Neural cell (in vitro differentiated cells): Measurements from ENCODE around the gene HS6ST1. TPM values are rescaled to one million over a fixed set of nuclear protein-coding genes. Genes with fewer than 3 reads are reported as not detected.

Source experiments
- H2AFZ ChIP-seq: fragments of 200-600, 300-800 bp; sonication (generic), shearing (Covaris generic); 2 replicates; pipeline ENCODE4 v1.6.0; 2014; ENCODE audit warnings: low read depth, mild to moderate bottlenecking, antibody characterized with exemption, low read length, moderate library complexity
- H3F3A ChIP-seq: fragments of 200-600 bp; shearing (Covaris generic); 2 replicates; pipeline ENCODE4 v1.6.1; 2016; ENCODE audit warnings: mild to moderate bottlenecking, moderate library complexity, mixed read lengths, antibody characterized with exemption, low read length; ENCODE audit not compliant: insufficient read depth, poor library complexity, severe bottlenecking
- H3K27ac ChIP-seq: fragments of 200-600, 300-800 bp; sonication (generic), shearing (Covaris generic); 2 replicates; pipeline ENCODE4 v1.5.1; 2014; ENCODE audit warnings: mild to moderate bottlenecking, low read length, moderate library complexity
- H3K27me3 ChIP-seq: fragments of 300-800, 200-600 bp; sonication (generic), shearing (Covaris generic); 2 replicates; pipeline ENCODE4 v1.6.0; 2014; ENCODE audit warnings: mild to moderate bottlenecking, low read depth, low read length, moderate library complexity; ENCODE audit not compliant: insufficient read depth
- H3K36me3 ChIP-seq: fragments of 300-800, 200-600 bp; sonication (generic), shearing (Covaris generic); 2 replicates; pipeline ENCODE4 v1.5.1; 2014; ENCODE audit warnings: mild to moderate bottlenecking, antibody characterized with exemption, low read length, moderate library complexity; ENCODE audit not compliant: insufficient read depth
- H3K4me2 ChIP-seq: fragments of 300-800, 200-600 bp; sonication (generic), shearing (Covaris generic); 2 replicates; pipeline ENCODE4 v1.6.0; 2014; ENCODE audit warnings: mild to moderate bottlenecking, low read length
- H3K4me3 ChIP-seq: fragments of 300-800, 200-600 bp; sonication (generic), shearing (Covaris generic); 2 replicates; pipeline ENCODE4 v1.5.1; 2014; ENCODE audit warnings: mild to moderate bottlenecking, low read length, moderate library complexity
- H3K79me2 ChIP-seq: fragments of 200-600 bp; shearing (Covaris generic); replicated peaks from 2 replicates; pipeline ENCODE4 v1.6.0; 2014; ENCODE audit warnings: mild to moderate bottlenecking, low read length, moderate library complexity; ENCODE audit not compliant: insufficient read depth
- H3K9ac ChIP-seq: fragments of 300-800, 200-600 bp; sonication (generic), shearing (Covaris generic); 2 replicates; pipeline ENCODE4 v1.6.1; 2016; ENCODE audit warnings: mild to moderate bottlenecking, low read length, mixed read lengths
- H3K9me2 ChIP-seq: fragments of 200-600 bp; shearing (Covaris generic); 2 replicates; pipeline ENCODE4 v1.6.1; 2016; ENCODE audit warnings: mild to moderate bottlenecking, low read length, mixed read lengths; ENCODE audit not compliant: insufficient read depth
- H3K9me3 ChIP-seq: fragments of 200-600, 300-800 bp; sonication (generic), shearing (Covaris generic); 2 replicates; pipeline ENCODE4 v1.6.1; 2016; ENCODE audit warnings: mild to moderate bottlenecking, mixed run types, low read length, moderate library complexity, mixed read lengths
- H4K20me1 ChIP-seq: fragments of 200-600 bp; shearing (Covaris generic); 2 replicates; pipeline ENCODE4 v1.6.1; 2016; ENCODE audit warnings: mild to moderate bottlenecking, mixed run types; ENCODE audit not compliant: insufficient read depth
- EP300 ChIP-seq: fragments of 450-650 bp; conservative IDR thresholded peaks from 2 replicates; pipeline ENCODE4 v1.6.1; 2014; ENCODE audit warnings: antibody characterized with exemption, mild to moderate bottlenecking, moderate library complexity; ENCODE audit not compliant: poor library complexity, severe bottlenecking
- EZH2 ChIP-seq: fragments of 200-600, 300-800 bp; shearing (Covaris generic), sonication (generic); IDR thresholded peaks from 2 replicates; pipeline ENCODE4 v1.6.1; 2014; ENCODE audit warnings: antibody characterized with exemption, low read length, borderline replicate concordance, mild to moderate bottlenecking; ENCODE audit not compliant: insufficient read depth, poor library complexity, severe bottlenecking
- MXI1 ChIP-seq: fragments of 450-650 bp; conservative IDR thresholded peaks from 2 replicates; pipeline ENCODE4 v1.6.1; 2014; ENCODE audit warnings: antibody characterized with exemption, mild to moderate bottlenecking; ENCODE audit not compliant: poor library complexity, severe bottlenecking
- POLR2AphosphoS5 ChIP-seq: IDR thresholded peaks from 2 replicates; pipeline ENCODE4 v1.6.1; 2012
- RAD21 ChIP-seq: fragments of 450-650 bp; conservative IDR thresholded peaks from 2 replicates; pipeline ENCODE4 v1.6.1; 2014; ENCODE audit warnings: antibody characterized with exemption, mild to moderate bottlenecking, moderate library complexity
- SMC3 ChIP-seq: fragments of 450-650 bp; conservative IDR thresholded peaks from 2 replicates; pipeline ENCODE4 v1.6.1; 2014; ENCODE audit warnings: antibody characterized with exemption, mild to moderate bottlenecking, moderate library complexity; ENCODE audit not compliant: poor library complexity
- TAF1 ChIP-seq: IDR thresholded peaks from 2 replicates; pipeline ENCODE4 v1.6.1; 2012; ENCODE audit warnings: low read depth
- polyA plus RNA-seq: library from polyadenylated mRNA; depleted of rRNA; stranded (reverse); fragments of >200 nt; gene quantifications from 2 replicates; pipeline ENCODE4 v1.2.3, GENCODE V29; 2014
- TF ChIP-seq, protein P1 (sequence below): fragments of 450-650 bp; IDR thresholded peaks from 2 replicates; pipeline ENCODE4 v1.5.1; 2014; ENCODE audit warnings: antibody characterized with exemption, mild to moderate bottlenecking, moderate library complexity; ENCODE audit not compliant: poor library complexity, severe bottlenecking
- TF ChIP-seq, protein P2 (sequence below): IDR thresholded peaks from 2 replicates; pipeline ENCODE4 v1.6.1; 2012; ENCODE audit warnings: borderline replicate concordance

Gene HS6ST1
- polyA plus RNA-seq, 1 donor from 2014 or later: 44.1 TPM

DNA sequence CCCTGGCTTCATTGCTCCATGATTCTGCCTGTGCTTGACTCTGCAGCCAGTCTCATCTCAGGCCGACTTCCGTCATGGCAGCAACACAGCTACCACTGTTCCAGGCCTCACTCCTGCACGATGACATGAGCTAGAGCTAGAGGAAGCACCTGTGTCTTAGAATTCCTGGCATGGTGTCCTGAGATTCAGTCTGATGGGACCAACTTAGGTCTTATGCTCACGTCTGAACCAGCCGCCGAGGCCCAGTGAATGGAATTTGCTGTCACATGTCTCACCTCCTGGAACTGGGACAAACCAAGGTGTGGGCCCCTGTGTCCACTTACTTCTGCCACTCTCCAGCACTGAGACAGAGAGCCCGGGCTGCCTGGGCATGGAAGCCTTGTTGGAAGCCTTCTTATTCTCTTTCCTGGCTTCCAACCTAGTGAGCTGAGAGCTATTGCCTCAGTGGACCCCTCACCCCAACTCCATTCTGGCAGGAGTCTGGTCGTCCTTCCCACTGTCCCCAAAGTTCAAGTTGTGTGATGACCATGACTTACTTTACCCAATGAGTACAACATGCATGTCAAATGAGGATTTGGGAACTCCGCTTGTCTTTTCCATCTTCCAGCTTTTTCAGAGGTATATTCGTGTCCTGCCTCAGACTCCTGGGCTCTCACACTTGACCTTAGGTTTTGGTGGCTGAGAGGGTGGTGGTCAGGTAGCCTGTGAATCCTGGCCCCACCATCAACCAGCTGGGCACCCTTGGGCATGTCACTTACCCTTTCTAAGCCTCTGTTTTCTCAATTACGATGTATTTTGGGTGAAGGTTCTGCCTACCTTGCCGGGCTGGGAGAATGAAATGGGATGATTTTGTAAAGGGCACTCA, 39.1 kb upstream of the HS6ST1 start:
- H3K36me3 ChIP-seq: no peaks in the 10 kb centered on the region
- H3K9me2 ChIP-seq: no peaks in the 10 kb centered on the region
- H3K27ac ChIP-seq: no peak overlapping the region
- H4K20me1 ChIP-seq: no peaks in the 10 kb centered on the region
- no peak overlapping the region for H3K4me2 ChIP-seq
- H3K27me3 ChIP-seq: no peaks in the 10 kb centered on the region
- TF ChIP-seq MXI1 (no peak), RAD21 (no peak), EZH2 (no peak), POLR2AphosphoS5 (no peak), EP300 (no peak), SMC3 (no peak), TAF1 (no peak)
- TF ChIP-seq, protein P1, sequence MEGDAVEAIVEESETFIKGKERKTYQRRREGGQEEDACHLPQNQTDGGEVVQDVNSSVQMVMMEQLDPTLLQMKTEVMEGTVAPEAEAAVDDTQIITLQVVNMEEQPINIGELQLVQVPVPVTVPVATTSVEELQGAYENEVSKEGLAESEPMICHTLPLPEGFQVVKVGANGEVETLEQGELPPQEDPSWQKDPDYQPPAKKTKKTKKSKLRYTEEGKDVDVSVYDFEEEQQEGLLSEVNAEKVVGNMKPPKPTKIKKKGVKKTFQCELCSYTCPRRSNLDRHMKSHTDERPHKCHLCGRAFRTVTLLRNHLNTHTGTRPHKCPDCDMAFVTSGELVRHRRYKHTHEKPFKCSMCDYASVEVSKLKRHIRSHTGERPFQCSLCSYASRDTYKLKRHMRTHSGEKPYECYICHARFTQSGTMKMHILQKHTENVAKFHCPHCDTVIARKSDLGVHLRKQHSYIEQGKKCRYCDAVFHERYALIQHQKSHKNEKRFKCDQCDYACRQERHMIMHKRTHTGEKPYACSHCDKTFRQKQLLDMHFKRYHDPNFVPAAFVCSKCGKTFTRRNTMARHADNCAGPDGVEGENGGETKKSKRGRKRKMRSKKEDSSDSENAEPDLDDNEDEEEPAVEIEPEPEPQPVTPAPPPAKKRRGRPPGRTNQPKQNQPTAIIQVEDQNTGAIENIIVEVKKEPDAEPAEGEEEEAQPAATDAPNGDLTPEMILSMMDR: no peak
- TF ChIP-seq, protein P2, sequence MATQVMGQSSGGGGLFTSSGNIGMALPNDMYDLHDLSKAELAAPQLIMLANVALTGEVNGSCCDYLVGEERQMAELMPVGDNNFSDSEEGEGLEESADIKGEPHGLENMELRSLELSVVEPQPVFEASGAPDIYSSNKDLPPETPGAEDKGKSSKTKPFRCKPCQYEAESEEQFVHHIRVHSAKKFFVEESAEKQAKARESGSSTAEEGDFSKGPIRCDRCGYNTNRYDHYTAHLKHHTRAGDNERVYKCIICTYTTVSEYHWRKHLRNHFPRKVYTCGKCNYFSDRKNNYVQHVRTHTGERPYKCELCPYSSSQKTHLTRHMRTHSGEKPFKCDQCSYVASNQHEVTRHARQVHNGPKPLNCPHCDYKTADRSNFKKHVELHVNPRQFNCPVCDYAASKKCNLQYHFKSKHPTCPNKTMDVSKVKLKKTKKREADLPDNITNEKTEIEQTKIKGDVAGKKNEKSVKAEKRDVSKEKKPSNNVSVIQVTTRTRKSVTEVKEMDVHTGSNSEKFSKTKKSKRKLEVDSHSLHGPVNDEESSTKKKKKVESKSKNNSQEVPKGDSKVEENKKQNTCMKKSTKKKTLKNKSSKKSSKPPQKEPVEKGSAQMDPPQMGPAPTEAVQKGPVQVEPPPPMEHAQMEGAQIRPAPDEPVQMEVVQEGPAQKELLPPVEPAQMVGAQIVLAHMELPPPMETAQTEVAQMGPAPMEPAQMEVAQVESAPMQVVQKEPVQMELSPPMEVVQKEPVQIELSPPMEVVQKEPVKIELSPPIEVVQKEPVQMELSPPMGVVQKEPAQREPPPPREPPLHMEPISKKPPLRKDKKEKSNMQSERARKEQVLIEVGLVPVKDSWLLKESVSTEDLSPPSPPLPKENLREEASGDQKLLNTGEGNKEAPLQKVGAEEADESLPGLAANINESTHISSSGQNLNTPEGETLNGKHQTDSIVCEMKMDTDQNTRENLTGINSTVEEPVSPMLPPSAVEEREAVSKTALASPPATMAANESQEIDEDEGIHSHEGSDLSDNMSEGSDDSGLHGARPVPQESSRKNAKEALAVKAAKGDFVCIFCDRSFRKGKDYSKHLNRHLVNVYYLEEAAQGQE: no peak
- no peak overlapping the region for H3K9ac ChIP-seq
- no peak overlapping the region for H2AFZ ChIP-seq
- no peaks in the 10 kb centered on the region for H3F3A ChIP-seq
- peaks cover 2% of the 10 kb centered on the region for H3K9me3 ChIP-seq
- no peaks in the 10 kb centered on the region for H3K79me2 ChIP-seq
- H3K4me3 ChIP-seq: no peak overlapping the region

- H3K36me3 ChIP-seq: no peaks in the 10 kb centered on the region
- TF ChIP-seq TAF1: no peak
- TF ChIP-seq SMC3: no peak
- TF ChIP-seq EP300: no peak
- TF ChIP-seq EZH2: no peak
- TF ChIP-seq, protein P2: no peak
- TF ChIP-seq MXI1: no peak
- TF ChIP-seq RAD21: no peak
- no peak for TF ChIP-seq POLR2AphosphoS5
- TF ChIP-seq, protein P1: no peak
- no peaks in the 10 kb centered on the region for H3K79me2 ChIP-seq
- H3K27ac ChIP-seq: no peak overlapping the region
- no peak overlapping the region for H3K9ac ChIP-seq
- no peak overlapping the region for H3K4me3 ChIP-seq
- H3F3A ChIP-seq: no peaks in the 10 kb centered on the region
- H3K27me3 ChIP-seq: no peaks in the 10 kb centered on the region
- no peak overlapping the region for H2AFZ ChIP-seq
- H3K4me2 ChIP-seq: no peak overlapping the region
- H4K20me1 ChIP-seq: no peaks in the 10 kb centered on the region
- peaks cover 18% of the 10 kb centered on the region for H3K9me3 ChIP-seq
- H3K9me2 ChIP-seq: no peaks in the 10 kb centered on the region
Measured at GRCh38 chr2:128356127-128356526, 37.5 kb upstream of the HS6ST1 start.
